COLO829 (cell line): ENCODE data around the gene TDP1.
"Not testable (repeated sequence)": the region's sequence is repeated elsewhere in the genome, so short reads cannot be mapped to it uniquely, and the experiment has no call there.

Experiments
- DNase-seq: peaks from one replicate; pipeline ENCODE4 v3.0.0; 2012; ENCODE audit warnings: low spot score

Gene TDP1

GRCh38 chr14:89990218-89990617 is 34.5 kb downstream of the TDP1 start:
- no peak for DNase-seq

GRCh38 chr14:89990623-89991275 is 35.0 kb downstream of the TDP1 start:
- DNase-seq, result no peak

GRCh38 chr14:89992273-89992672 is 36.5 kb downstream of the TDP1 start:
- no peak for DNase-seq

GRCh38 chr14:89996963-89997362 is 41.2 kb downstream of the TDP1 start:
- no peak for DNase-seq

- DNase-seq, result no peak
These were observed 45.2 kb downstream of the TDP1 start for GRCh38 chr14:90000935-90001334.

GRCh38 chr14:90003526-90004307 is 48.0 kb downstream of the TDP1 start:
- DNase-seq, result no peak

GRCh38 chr14:90005441-90005840 is 49.7 kb downstream of the TDP1 start:
- no peak for DNase-seq

- no peak for DNase-seq
These were observed 50.3 kb downstream of the TDP1 start for GRCh38 chr14:90005939-90006530.

- DNase-seq, result no peak
These were observed 61.6 kb downstream of the TDP1 start for GRCh38 chr14:90017371-90017770.

- no peak for DNase-seq
These were observed 64.2 kb downstream of the TDP1 start for GRCh38 chr14:90019824-90020523.

GRCh38 chr14:90023176-90023896 is 67.6 kb downstream of the TDP1 start:
- DNase-seq, result no peak

GRCh38 chr14:90024910-90025309 is 69.2 kb downstream of the TDP1 start:
- DNase-seq, result no peak

GRCh38 chr14:90026608-90027007 is 70.9 kb downstream of the TDP1 start:
- not testable (repeated sequence) for DNase-seq

- DNase-seq, result no peak
These were observed 72.1 kb downstream of the TDP1 start for GRCh38 chr14:90027842-90028241.

- no peak for DNase-seq
These were observed 78.4 kb downstream of the TDP1 start for GRCh38 chr14:90034156-90034555.

GRCh38 chr14:90034835-90035525 is 79.3 kb downstream of the TDP1 start:
- no peak for DNase-seq

GRCh38 chr14:90039253-90040010 is 83.7 kb downstream of the TDP1 start:
- peak; percentile 82 for DNase-seq

GRCh38 chr14:90040411-90040810 is 84.7 kb downstream of the TDP1 start:
- no peak for DNase-seq

GRCh38 chr14:90042496-90043252 is 86.9 kb downstream of the TDP1 start:
- no peak for DNase-seq

GRCh38 chr14:90045616-90046015 is 89.9 kb downstream of the TDP1 start:
- DNase-seq, result no peak
